HepG2 (cell line): ENCODE measurements around the gene NDEL1. TPM values are rescaled to one million over a fixed set of nuclear protein-coding genes. Genes with fewer than 3 reads are reported as not detected.

Source experiments
- ATF4 ChIP-seq, 2 experiments: fragments of 450-650 bp in 1 of 2; sonication (generic) in 1 of 2; formaldehyde crosslinking; IDR thresholded peaks; 2 replicates each; pipeline versions ENCODE4 v1.5.0 to v1.8.0; 2020 to 2022; ENCODE audit warnings: mild to moderate bottlenecking in 1 of 2, missing genetic modification reagents in 1 of 2
- DMAP1 ChIP-seq: IDR thresholded peaks from 2 replicates; pipeline ENCODE4 v1.6.1; 2016
- FOXC1 ChIP-seq: sonication (generic); formaldehyde crosslinking; IDR thresholded peaks from 2 replicates; pipeline ENCODE4 v1.8.0; 2022; ENCODE audit warnings: mild to moderate bottlenecking, missing genetic modification reagents, borderline replicate concordance
- IRF9 ChIP-seq: sonication (generic); formaldehyde crosslinking; IDR thresholded peaks from 2 replicates; pipeline ENCODE4 v1.8.0; 2022; ENCODE audit warnings: missing genetic modification reagents, mild to moderate bottlenecking, borderline replicate concordance
- JUN ChIP-seq: sonication (generic); formaldehyde crosslinking; IDR thresholded peaks from 2 replicates; pipeline ENCODE4 v1.4.0; 2020; ENCODE audit warnings: mild to moderate bottlenecking, missing genetic modification reagents
- KLF16 ChIP-seq, 2 experiments: sonication (generic) in 1 of 2; formaldehyde crosslinking in 1 of 2; IDR thresholded peaks; 2 replicates each; pipeline versions ENCODE4 v1.6.1 to v1.8.0; 2016 to 2023; ENCODE audit warnings: missing genetic modification reagents in 2 of 2, missing compliant biosample characterization in 1 of 2
- PITX1 ChIP-seq: sonication (generic); formaldehyde crosslinking; IDR thresholded peaks from 2 replicates; pipeline ENCODE4 v1.5.1; 2020; ENCODE audit warnings: mild to moderate bottlenecking, missing genetic modification reagents
- PLRG1 ChIP-seq: fragments of 450-650 bp; conservative IDR thresholded peaks from 2 replicates; pipeline ENCODE4 v1.6.1; 2016
- RBM22 ChIP-seq: fragments of 200-400 bp; formaldehyde crosslinking; optimal IDR thresholded peaks from 2 replicates; pipeline ENCODE3; 2017; ENCODE audit warnings: mild to moderate bottlenecking, low read length, moderate library complexity
- ZBTB49 ChIP-seq: sonication (generic); formaldehyde crosslinking; IDR thresholded peaks from 2 replicates; pipeline ENCODE4 v1.4.0; 2020; ENCODE audit warnings: missing genetic modification reagents, borderline replicate concordance
- ZGPAT ChIP-seq: IDR thresholded peaks from 2 replicates; pipeline ENCODE4 v1.6.1; 2016; ENCODE audit warnings: mild to moderate bottlenecking
- ZNF234 ChIP-seq: sonication (generic); formaldehyde crosslinking; conservative IDR thresholded peaks from 2 replicates; pipeline ENCODE4 v1.5.1; 2020; ENCODE audit warnings: mild to moderate bottlenecking, missing genetic modification reagents
- ZNF503 ChIP-seq: sonication (generic); formaldehyde crosslinking; IDR thresholded peaks from 2 replicates; pipeline ENCODE4 v1.4.0; 2020; ENCODE audit warnings: missing genetic modification reagents
- ZNF564 ChIP-seq: sonication (generic); formaldehyde crosslinking; IDR thresholded peaks from 2 replicates; pipeline ENCODE4 v1.8.1; 2023; ENCODE audit warnings: mild to moderate bottlenecking, missing genetic modification reagents
- ZNF800 ChIP-seq: sonication (generic); formaldehyde crosslinking; IDR thresholded peaks from 2 replicates; pipeline ENCODE4 v1.4.0; 2020; ENCODE audit warnings: missing genetic modification reagents
- ZNF839 ChIP-seq: sonication (generic); formaldehyde crosslinking; IDR thresholded peaks from 2 replicates; pipeline ENCODE4 v1.4.0; 2020; ENCODE audit warnings: missing genetic modification reagents, mild to moderate bottlenecking, borderline replicate concordance
- polyA plus RNA-seq, 8 experiments: library from polyadenylated mRNA; depleted of rRNA in 3 of 8; stranded (reverse) in 7 of 8; unstranded in 1 of 8; fragments of >200 nt; fragmentation: Illumina TruSeq in 4 of 8; extraction: Trizol in 4 of 8; gene quantifications; 2 replicates each; pipeline versions ENCODE4 v1.2.1 to v1.2.3, GENCODE V29; 2011 to 2016; ENCODE audit warnings: low read depth in 4 of 8, missing spikeins in 1 of 8, mixed read lengths in 1 of 8; ENCODE audit not compliant: insufficient read depth in 1 of 8
- total RNA-seq, 5 experiments: library from RNA; depleted of rRNA; stranded (reverse); fragments of >200 nt; fragmentation: Illumina TruSeq; extraction: Trizol; gene quantifications; 2 replicates each; pipeline ENCODE4 v1.2.3, GENCODE V29; 2016; ENCODE audit warnings: low read depth in 1 of 5

NDEL1 gene
- total and polyA plus RNA-seq, 2 of the 13 experiments (the other 11 are each of a cell fraction or from before 2014, with no cell fraction given): 59.8 to 153 TPM

GRCh38 chr17:8435245-8436168 lies at the start of gene NDEL1 (continued):
- TF ChIP-seq ZNF503: no peak; the same call in 1 of the 2 replicates
- peak; percentile 58; the same call in 1 of the 2 replicates for TF ChIP-seq ZNF800 (CRISPR knock-in tag)
- no peak for TF ChIP-seq JUN (CRISPR knock-in tag)
- TF ChIP-seq DMAP1: peak; percentile 39; the same call in 1 of the 2 replicates
- TF ChIP-seq ZBTB49: no peak
- TF ChIP-seq ZNF564 (CRISPR knock-in tag): no peak
- TF ChIP-seq PITX1 (CRISPR knock-in tag): no peak
- TF ChIP-seq IRF9: peak; percentile 24; the same call in 1 of the 2 replicates
- no peak for TF ChIP-seq ZNF839 (CRISPR knock-in tag)
- peak; percentile 48; the same call in 1 of the 2 replicates for TF ChIP-seq FOXC1
- peak in 1 of 2 experiments; percentile 55; a peak in 1 of 4 replicates for TF ChIP-seq ATF4 (CRISPR knock-in tag; IDR thresholded peaks at IDR 0.05)
- TF ChIP-seq PLRG1: no peak
- TF ChIP-seq KLF16 (CRISPR knock-in tag; IDR thresholded peaks at IDR 0.05): peak in 1 of 2 experiments; percentile 73; a peak in 2 of 4 replicates
- no peak for TF ChIP-seq RBM22
- peak; percentile 65; the same call in 1 of the 2 replicates for TF ChIP-seq ZGPAT (CRISPR knock-in tag)
- TF ChIP-seq ZNF234 (CRISPR knock-in tag): no peak; the same call in 1 of the 2 replicates
